Colonic mucosa (tissue), 4 donors: ENCODE results near the gene RALGAPA2. TPM values are rescaled to one million over a fixed set of nuclear protein-coding genes. Genes with fewer than 3 reads are reported as not detected.

Experiments used
- DNase-seq: peaks from one replicate; pipeline ENCODE4 v3.0.0-alpha.2; 2020
- H3K27ac ChIP-seq: fragments of 200-600 bp; one replicate; pipeline ENCODE4 v1.8.0; 2021
- H3K27me3 ChIP-seq: fragments of 200-600 bp; one replicate; pipeline ENCODE4 v1.8.0; 2021
- H3K36me3 ChIP-seq: fragments of 200-600 bp; one replicate; pipeline ENCODE4 v1.8.0; 2021
- H3K4me1 ChIP-seq: fragments of 200-600 bp; one replicate; pipeline ENCODE4 v1.8.0; 2021; ENCODE audit warnings: mild to moderate bottlenecking
- H3K4me3 ChIP-seq: fragments of 200-600 bp; one replicate; pipeline ENCODE4 v1.8.0; 2021
- H3K9ac ChIP-seq, 2 donors: one replicate each; pipeline ENCODE4 v1.7.0; 2013; ENCODE audit warnings: control low read depth in 2 of 2, low read depth in 2 of 2, low read length in 2 of 2
- H3K9me3 ChIP-seq: fragments of 200-600 bp; one replicate; pipeline ENCODE4 v1.8.0; 2021
- intact Hi-C: fragments of 100-400 bp; cut with DNase I; formaldehyde crosslinking; loops from one replicate; pipeline ENCODE4 v1.14.1; 2022
- total RNA-seq, 2 donors: library from RNA; stranded (reverse); fragmentation: NEBNext Ultra II Directional in 1 of 2; extraction: Animal tissue kit (Norgen Biotek cat#: 25700) in 1 of 2; gene quantifications; one replicate each; pipeline ENCODE4 v1.2.1, GENCODE V29; 2021
- TF ChIP-seq, protein P1 (sequence below): fragments of 200-600 bp; IDR thresholded peaks from one replicate; pipeline ENCODE4 v1.8.0; 2022; ENCODE audit warnings: antibody characterized with exemption, mild to moderate bottlenecking
- donor health status: healthy.
- donor health status: DM: no; HTN: no; CAD: no.
- donor health status: DM: no; HTN: no; CAD: no.

Gene RALGAPA2
- total RNA-seq, 2 donors from 2014 or later, result 64.5 to 66.1 TPM

DNA sequence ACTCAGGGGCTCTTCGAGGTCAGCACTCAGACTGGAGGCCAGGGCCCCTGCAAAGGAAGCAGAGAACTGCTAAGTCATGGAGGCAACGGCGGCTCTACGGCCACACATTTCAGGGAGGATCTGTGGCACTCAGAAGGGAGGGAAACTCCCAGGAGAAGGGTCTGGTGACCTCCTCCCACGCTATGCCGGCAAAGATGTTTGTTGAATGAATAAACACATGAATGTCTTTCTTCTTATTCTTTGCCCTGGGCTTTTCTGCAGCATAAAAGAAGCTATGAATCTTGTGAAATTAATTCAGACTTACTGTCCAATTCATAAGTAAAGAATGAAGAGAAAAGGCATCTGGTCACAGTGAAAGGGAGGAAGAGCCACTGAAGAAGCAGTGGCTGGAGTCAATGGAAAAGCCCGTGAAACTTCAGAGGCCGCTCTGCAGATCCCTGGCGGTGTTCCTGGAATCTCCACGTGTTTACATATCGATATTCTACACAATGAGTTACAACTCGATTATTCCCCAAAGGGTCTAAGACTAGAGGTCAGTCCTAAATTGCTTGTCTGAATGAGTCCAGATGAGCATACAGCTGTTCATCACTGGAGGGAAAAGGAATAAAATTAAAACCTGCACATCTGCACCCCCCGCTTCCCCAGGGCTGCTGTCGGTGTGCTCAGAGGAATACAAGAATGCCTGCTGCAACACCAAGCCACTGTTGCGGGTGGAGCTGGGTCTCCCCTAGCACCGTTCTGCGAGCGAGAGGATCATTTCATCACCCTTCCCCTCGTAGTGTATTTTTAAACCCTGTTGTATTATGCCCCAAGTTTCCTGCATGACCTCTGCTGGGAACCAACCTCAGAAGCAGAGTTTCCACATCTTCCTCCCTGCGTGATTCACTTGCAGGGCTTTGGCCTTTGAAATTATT is 319.0 kb downstream of the RALGAPA2 start:
- TF ChIP-seq, protein P1, sequence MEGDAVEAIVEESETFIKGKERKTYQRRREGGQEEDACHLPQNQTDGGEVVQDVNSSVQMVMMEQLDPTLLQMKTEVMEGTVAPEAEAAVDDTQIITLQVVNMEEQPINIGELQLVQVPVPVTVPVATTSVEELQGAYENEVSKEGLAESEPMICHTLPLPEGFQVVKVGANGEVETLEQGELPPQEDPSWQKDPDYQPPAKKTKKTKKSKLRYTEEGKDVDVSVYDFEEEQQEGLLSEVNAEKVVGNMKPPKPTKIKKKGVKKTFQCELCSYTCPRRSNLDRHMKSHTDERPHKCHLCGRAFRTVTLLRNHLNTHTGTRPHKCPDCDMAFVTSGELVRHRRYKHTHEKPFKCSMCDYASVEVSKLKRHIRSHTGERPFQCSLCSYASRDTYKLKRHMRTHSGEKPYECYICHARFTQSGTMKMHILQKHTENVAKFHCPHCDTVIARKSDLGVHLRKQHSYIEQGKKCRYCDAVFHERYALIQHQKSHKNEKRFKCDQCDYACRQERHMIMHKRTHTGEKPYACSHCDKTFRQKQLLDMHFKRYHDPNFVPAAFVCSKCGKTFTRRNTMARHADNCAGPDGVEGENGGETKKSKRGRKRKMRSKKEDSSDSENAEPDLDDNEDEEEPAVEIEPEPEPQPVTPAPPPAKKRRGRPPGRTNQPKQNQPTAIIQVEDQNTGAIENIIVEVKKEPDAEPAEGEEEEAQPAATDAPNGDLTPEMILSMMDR, result no peak
- Histone ChIP-seq H3K9me3 (no peaks in the 10 kb centered on the region), H3K36me3 (no peaks in the 10 kb centered on the region), H3K27ac (no peak overlapping the region), H3K4me3 (no peak overlapping the region), H3K27me3 (no peaks in the 10 kb centered on the region), H3K4me1 (no peaks in the 10 kb centered on the region), H3K9ac (no peak overlapping the region)
- DNase-seq, result no peak
- intact Hi-C loops, result no loop called here

DNA sequence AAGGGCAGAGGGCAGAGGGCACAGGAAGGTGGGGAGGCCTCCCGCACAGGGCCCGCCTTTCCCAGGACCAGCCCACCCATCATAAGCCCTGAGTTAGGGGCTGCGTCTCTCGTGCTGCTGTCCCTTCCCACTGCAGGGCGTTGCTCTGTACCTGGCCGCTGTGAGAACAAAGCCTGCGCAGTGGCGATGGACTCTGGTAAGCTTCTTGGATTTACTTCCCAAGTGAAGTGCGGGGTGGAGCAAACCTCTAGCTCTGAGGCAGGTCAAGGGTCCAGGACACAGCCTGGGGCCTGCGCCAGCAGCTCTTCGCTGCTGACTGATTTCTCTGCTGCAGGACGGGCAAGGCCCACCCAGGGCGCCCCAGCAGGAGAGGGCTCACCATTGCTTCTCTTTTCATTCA is 320.7 kb downstream of the RALGAPA2 start:
- H3K9me3 ChIP-seq, result no peaks in the 10 kb centered on the region
- no peak overlapping the region for H3K9ac ChIP-seq
- TF ChIP-seq, protein P1, result no peak
- H3K27me3 ChIP-seq, result no peaks in the 10 kb centered on the region
- no peak overlapping the region for H3K27ac ChIP-seq
- DNase-seq, result no peak
- no peak overlapping the region for H3K4me3 ChIP-seq
- intact Hi-C loops, result no loop called here
- no peaks in the 10 kb centered on the region for H3K4me1 ChIP-seq
- no peaks in the 10 kb centered on the region for H3K36me3 ChIP-seq

DNA sequence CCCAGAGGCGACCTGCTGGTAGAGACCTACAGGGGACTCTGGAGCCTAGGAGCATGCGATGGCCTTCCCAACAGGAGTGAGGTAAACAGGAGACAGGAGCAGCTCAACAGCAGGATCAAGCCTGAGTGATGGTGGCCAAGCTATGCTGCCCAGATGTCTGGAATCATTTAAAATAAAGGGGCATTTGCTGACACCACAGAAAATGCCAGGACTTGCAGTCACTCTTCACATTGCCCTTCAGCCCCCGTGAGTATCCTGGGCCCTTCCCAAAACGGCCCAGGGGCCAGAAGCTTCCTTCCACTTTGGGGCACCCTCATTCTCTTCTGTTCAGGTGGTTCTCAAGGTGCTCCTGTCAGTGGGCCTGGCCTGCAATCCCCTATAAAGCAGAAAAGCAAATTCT is 321.3 kb downstream of the RALGAPA2 start:
- Histone ChIP-seq H3K36me3 (no peaks in the 10 kb centered on the region), H3K4me1 (no peaks in the 10 kb centered on the region), H3K9me3 (no peaks in the 10 kb centered on the region), H3K27ac (no peak overlapping the region), H3K9ac (no peak overlapping the region), H3K27me3 (no peaks in the 10 kb centered on the region), H3K4me3 (no peak overlapping the region)
- TF ChIP-seq, protein P1, result no peak
- no peak for DNase-seq
- intact Hi-C loops, result no loop called here

DNA sequence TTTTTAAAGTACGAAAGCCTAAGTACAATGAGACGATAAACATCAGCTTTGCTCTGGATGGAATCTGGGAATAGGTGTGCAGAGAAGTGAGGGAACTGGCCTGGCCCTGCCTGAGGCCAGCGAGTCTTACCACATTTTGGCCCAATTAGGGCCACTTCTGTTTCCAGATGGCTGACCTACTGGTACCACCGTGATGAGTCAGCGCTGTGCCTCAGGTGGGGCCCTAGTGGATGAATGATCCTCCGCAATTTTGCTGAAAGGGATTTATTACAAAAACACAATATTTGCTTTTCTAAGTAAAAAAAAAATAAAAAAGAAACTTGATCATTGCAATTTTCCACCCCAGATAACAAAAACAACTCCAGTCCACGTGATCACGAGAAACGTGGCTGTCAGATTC is 322.1 kb downstream of the RALGAPA2 start:
- no peaks in the 10 kb centered on the region for H3K27me3 ChIP-seq
- TF ChIP-seq, protein P1, result no peak
- H3K4me3 ChIP-seq, result no peak overlapping the region
- DNase-seq, result no peak
- H3K9ac ChIP-seq, result no peak overlapping the region
- H3K9me3 ChIP-seq, result no peaks in the 10 kb centered on the region
- no peak overlapping the region for H3K27ac ChIP-seq
- intact Hi-C loops, result no loop called here
- no peaks in the 10 kb centered on the region for H3K4me1 ChIP-seq
- no peaks in the 10 kb centered on the region for H3K36me3 ChIP-seq

DNA sequence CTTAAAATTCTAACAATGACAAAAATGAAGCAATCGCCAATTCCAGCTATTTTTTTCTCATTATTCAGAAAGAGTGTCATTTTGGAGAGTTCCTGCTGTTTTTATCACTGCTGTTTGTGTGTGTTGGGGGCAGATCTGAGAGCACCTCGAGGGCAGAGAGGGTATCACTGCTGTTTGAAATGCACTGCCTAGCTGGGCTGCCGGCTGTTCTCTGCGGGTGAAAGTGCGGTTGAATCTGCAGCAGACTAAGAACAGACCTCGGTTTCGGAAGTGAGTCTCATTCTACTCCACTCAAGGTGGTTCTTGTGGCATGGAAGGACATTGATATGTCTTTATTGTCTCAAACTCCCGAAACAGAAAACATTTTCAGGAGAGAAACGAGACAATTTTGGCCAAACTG is 326.3 kb downstream of the RALGAPA2 start:
- Histone ChIP-seq H3K4me3 (no peak overlapping the region), H3K36me3 (no peaks in the 10 kb centered on the region), H3K9ac (no peak overlapping the region), H3K27me3 (no peaks in the 10 kb centered on the region), H3K27ac (no peak overlapping the region), H3K9me3 (no peaks in the 10 kb centered on the region), H3K4me1 (no peaks in the 10 kb centered on the region)
- TF ChIP-seq, protein P1, result no peak
- intact Hi-C loops, result no loop called here
- DNase-seq, result no peak
